Measurements from ENCODE around the gene MYO3B. TPM values are rescaled to one million over a fixed set of nuclear protein-coding genes. Genes with fewer than 3 reads are reported as not detected.

The MYO3B gene
- total RNA-seq, 2 donors from 2014 or later = 0.09 to 0.74 TPM

DNA sequence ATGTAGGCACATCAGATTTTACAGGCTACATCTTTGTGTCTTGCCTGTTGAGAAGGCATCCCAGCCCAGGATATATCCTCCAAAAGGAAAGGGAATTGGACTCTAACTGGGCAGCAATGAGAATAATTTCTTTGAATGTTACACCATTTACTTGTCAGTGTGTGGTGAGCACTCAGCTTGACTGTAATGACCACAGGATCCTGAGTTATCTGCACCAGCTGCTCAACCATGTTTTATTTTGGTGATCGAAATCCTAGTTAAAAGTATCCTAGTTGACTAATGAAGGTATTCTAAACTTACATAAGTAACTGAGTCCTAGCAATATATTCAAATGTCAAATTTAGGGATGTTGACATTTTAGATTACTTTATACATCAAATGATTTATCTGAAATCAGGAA lies 123.0 kb downstream of the MYO3B start:
- Histone ChIP-seq H3K27ac (no peak overlapping the region), H3K27me3 (replicated peaks; ENCODE audit: insufficient read depth) (no peaks in the 10 kb centered on the region), H3K9me3 (no peaks in the 10 kb centered on the region), H3K4me1 (replicated peaks) (no peaks in the 10 kb centered on the region), H3K4me3 (no peak overlapping the region), H3K36me3 (no peaks in the 10 kb centered on the region)
- whole genome bisulfite sequencing = 91% methylated on average over 1 of the region's 1 CpG
- no peak for DNase-seq (ENCODE audit: low spot score)
- no peak for TF ChIP-seq CTCF (IDR thresholded peaks at IDR 0.05)
- TF ChIP-seq POLR2A (IDR thresholded peaks at IDR 0.05) = no peak
- TF ChIP-seq POLR2AphosphoS5 (IDR thresholded peaks at IDR 0.05) = no peak
- intact Hi-C loops (cut with DNase I) = no loop called here

- Histone ChIP-seq H3K36me3 (no peaks in the 10 kb centered on the region), H3K27me3 (replicated peaks; ENCODE audit: insufficient read depth) (no peaks in the 10 kb centered on the region), H3K27ac (no peak overlapping the region), H3K4me1 (replicated peaks) (no peaks in the 10 kb centered on the region), H3K4me3 (no peak overlapping the region), H3K9me3 (no peaks in the 10 kb centered on the region)
- intact Hi-C loops (cut with DNase I) = no loop called here
- DNase-seq (ENCODE audit: low spot score) = no peak
- TF ChIP-seq POLR2AphosphoS5 (IDR thresholded peaks at IDR 0.05) = no peak
- TF ChIP-seq POLR2A (IDR thresholded peaks at IDR 0.05) = no peak
- no peak for TF ChIP-seq CTCF (IDR thresholded peaks at IDR 0.05)
- 74% methylated on average over 5 of the region's 5 CpGs for WGBS
These were observed 123.7 kb downstream of the MYO3B start for GRCh38 chr2:170301626-170302025.

DNA sequence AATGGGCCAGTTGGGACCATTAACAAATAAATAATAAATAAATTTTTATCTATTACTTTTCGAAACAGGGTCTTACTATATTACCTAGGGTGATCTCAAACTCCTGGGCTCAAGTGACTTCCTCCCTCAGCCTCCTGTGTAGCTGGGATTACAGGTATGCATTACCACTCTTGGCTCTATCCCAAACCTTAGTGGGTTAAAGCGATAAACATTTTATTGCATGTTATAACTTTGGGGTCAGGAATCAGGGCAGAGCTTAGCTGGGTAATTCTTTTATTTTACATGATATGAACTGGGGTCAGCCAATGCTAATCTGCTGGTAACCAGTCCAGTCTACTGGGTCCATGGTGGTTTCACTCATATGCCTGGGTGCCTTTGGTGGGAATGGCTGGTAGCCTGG lies 127.8 kb downstream of the MYO3B start:
- H3K4me1 ChIP-seq (replicated peaks) = no peaks in the 10 kb centered on the region
- TF ChIP-seq POLR2A (IDR thresholded peaks at IDR 0.05) = no peak
- no peak for TF ChIP-seq CTCF (IDR thresholded peaks at IDR 0.05)
- no peak for TF ChIP-seq POLR2AphosphoS5 (IDR thresholded peaks at IDR 0.05)
- intact Hi-C loops (cut with DNase I) = no loop called here
- H3K4me3 ChIP-seq = no peak overlapping the region
- no peaks in the 10 kb centered on the region for H3K9me3 ChIP-seq
- H3K27me3 ChIP-seq (replicated peaks; ENCODE audit: insufficient read depth) = no peaks in the 10 kb centered on the region
- WGBS = 71% methylated on average over 2 of the region's 2 CpGs
- no peak overlapping the region for H3K27ac ChIP-seq
- DNase-seq (ENCODE audit: low spot score) = no peak
- H3K36me3 ChIP-seq = no peaks in the 10 kb centered on the region

DNA sequence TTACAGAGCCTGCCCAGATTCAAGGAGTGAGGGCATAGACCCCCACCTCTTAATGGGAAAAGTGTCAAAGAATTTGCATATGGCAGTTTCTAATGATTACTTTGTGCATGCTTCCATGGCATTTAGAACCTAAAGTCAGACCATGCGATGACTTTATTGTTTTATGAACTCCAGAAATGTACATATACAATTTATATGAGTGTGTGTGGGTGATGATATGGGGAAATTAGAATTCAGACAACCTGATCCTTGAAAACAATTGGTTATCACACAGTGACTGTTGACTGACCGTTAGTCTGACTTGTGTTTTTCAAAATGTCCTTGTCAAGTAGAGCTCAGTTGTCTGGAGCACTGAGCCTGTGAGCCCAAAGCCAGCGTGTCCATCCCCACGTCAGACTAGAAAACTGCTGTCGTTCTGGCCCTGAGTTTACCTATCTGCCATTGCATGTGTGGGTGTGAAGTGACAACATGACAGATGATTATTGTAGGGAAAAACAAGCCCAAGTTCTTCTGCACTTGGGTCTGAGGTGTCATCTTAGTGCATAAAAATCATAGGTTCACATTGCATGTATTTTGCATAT lies 128.4 kb downstream of the MYO3B start:
- DNase-seq (ENCODE audit: low spot score) = no peak
- H3K9me3 ChIP-seq = no peaks in the 10 kb centered on the region
- no peak overlapping the region for H3K4me3 ChIP-seq
- TF ChIP-seq POLR2A (IDR thresholded peaks at IDR 0.05) (no peak), CTCF (IDR thresholded peaks at IDR 0.05) (no peak), POLR2AphosphoS5 (IDR thresholded peaks at IDR 0.05) (no peak)
- H3K4me1 ChIP-seq (replicated peaks) = no peaks in the 10 kb centered on the region
- intact Hi-C loops (cut with DNase I) = no loop called here
- H3K27me3 ChIP-seq (replicated peaks; ENCODE audit: insufficient read depth) = no peaks in the 10 kb centered on the region
- WGBS = 79% methylated on average over 5 of the region's 5 CpGs
- no peaks in the 10 kb centered on the region for H3K36me3 ChIP-seq
- H3K27ac ChIP-seq = no peak overlapping the region

DNA sequence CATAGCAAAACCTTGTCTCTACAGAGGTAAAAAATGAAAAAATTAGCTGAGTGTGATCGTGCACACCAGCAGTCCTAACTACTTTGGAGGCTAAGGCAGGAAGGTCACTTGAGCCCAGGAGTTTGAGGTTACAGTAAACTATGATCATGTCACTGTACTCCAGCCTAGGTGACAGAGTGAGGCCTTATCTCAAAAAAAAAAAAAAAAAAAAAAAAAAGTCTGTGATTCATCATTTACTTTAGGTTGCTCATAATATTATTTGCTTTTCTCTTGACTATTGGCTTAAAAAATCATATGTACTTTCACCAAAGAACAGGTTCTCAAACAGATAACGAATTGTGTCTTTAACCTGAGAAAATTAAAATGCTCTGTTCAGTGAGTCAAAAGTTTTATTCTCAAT lies 129.1 kb downstream of the MYO3B start:
- H3K4me1 ChIP-seq (replicated peaks) = no peaks in the 10 kb centered on the region
- H3K9me3 ChIP-seq = no peaks in the 10 kb centered on the region
- WGBS = 62% methylated on average over 2 of the region's 2 CpGs
- H3K36me3 ChIP-seq = no peaks in the 10 kb centered on the region
- no peaks in the 10 kb centered on the region for H3K27me3 ChIP-seq (replicated peaks; ENCODE audit: insufficient read depth)
- TF ChIP-seq CTCF (IDR thresholded peaks at IDR 0.05) (no peak), POLR2A (IDR thresholded peaks at IDR 0.05) (no peak), POLR2AphosphoS5 (IDR thresholded peaks at IDR 0.05) (no peak)
- no peak overlapping the region for H3K27ac ChIP-seq
- intact Hi-C loops (cut with DNase I) = no loop called here
- no peak overlapping the region for H3K4me3 ChIP-seq
- no peak for DNase-seq (ENCODE audit: low spot score)

Measured in prostate gland (tissue), 2 donors.